K562 (cell line): ENCODE results near the gene OSCP1. TPM values are rescaled to one million over a fixed set of nuclear protein-coding genes. Genes with fewer than 3 reads are reported as not detected.
A peak's percentile ranks its signal among the peaks of the same experiment; 100 is the strongest.

Experiments used
- ATAC-seq: fragments of 200-7000 bp; cut with Tn5 transposase; 3 replicates; pipeline ENCODE4 v1.9.1; 2020; ENCODE audit warnings: moderate library complexity
- BruUV-seq: library from RNA; stranded (reverse); fragments of 400-500 nt; replicated peaks from 2 replicates; lab custom pipeline; 2021; lab: Mats Ljungman, UMichigan
- CTCF ChIA-PET: fragments of 300-600 bp; formaldehyde crosslinking; extraction: SDS; loops from one replicate; lab custom pipeline; 2021; ENCODE audit warnings: low intra/inter-chr PET ratio; lab: Yijun Ruan, JAX
- POLR2A ChIA-PET: fragments of 300-600, 350-650 bp; sonication (Branson Sonifier 250); formaldehyde crosslinking; extraction: SDS; loops from one replicate; lab custom pipeline; 2021; ENCODE audit warnings: antibody characterized with exemption, inconsistent platforms; lab: Yijun Ruan, JAX
- DNase-seq, 4 experiments: peaks; one replicate each; pipeline versions ENCODE4 v3.0.0 to v3.0.0-alpha.2; 2011 to 2018; ENCODE audit warnings: low spot score in 3 of 4, mixed read lengths in 3 of 4; ENCODE audit errors: extremely low read depth in 1 of 4
- FAIRE-seq: peaks from 2 replicates; lab custom pipeline; 2011; peaks lifted over from hg19 to GRCh38; lab: Jason Lieb, UNC
- H2AFZ ChIP-seq: 2 replicates; pipeline ENCODE4 v1.6.0; 2011; ENCODE audit warnings: low read depth, low read length, control low read depth, inconsistent platforms
- H3K27ac ChIP-seq: fragments of 200-600 bp; 3 replicates; pipeline ENCODE4 v1.8.0; 2011; ENCODE audit warnings: low read depth, mild to moderate bottlenecking, control low read depth, inconsistent platforms, low read length, moderate library complexity, mixed read lengths; ENCODE audit errors: extremely low read depth
- H3K27me3 ChIP-seq, 2 experiments: fragments of 300-600 bp in 1 of 2; 2 replicates in 1 of 2; 3 replicates in 1 of 2; pipeline versions ENCODE4 v1.6.0 to v1.8.0; 2011; ENCODE audit warnings: inconsistent platforms in 2 of 2, low read length in 2 of 2, mild to moderate bottlenecking in 1 of 2, mixed read lengths in 1 of 2, moderate library complexity in 1 of 2; ENCODE audit not compliant: control insufficient read depth in 2 of 2, insufficient read depth in 2 of 2
- H3K36me3 ChIP-seq: fragments of 300-600 bp; 3 replicates; pipeline ENCODE4 v1.8.0; 2011; ENCODE audit warnings: mild to moderate bottlenecking, low read length, inconsistent platforms; ENCODE audit not compliant: control insufficient read depth, insufficient read depth
- H3K4me1 ChIP-seq, 2 experiments: fragments of 200-600 bp in 1 of 2; replicated peaks in 1 of 2; 2 replicates in 1 of 2; 3 replicates in 1 of 2; pipeline versions ENCODE4 v1.5.1 to v1.8.0; 2011; ENCODE audit warnings: inconsistent platforms in 2 of 2, low read length in 2 of 2, mild to moderate bottlenecking in 1 of 2, mixed read lengths in 1 of 2, moderate library complexity in 1 of 2; ENCODE audit not compliant: control insufficient read depth in 2 of 2, insufficient read depth in 2 of 2
- H3K4me2 ChIP-seq: 2 replicates; pipeline ENCODE4 v1.6.1; 2011; ENCODE audit warnings: low read length, control low read depth, inconsistent platforms, mixed read lengths; ENCODE audit not compliant: insufficient read depth
- H3K4me3 ChIP-seq: fragments of 200-600 bp; sonication (generic), shearing (Covaris generic); 2 replicates; pipeline ENCODE4 v1.5.1; 2016; ENCODE audit warnings: control low read depth, inconsistent platforms
- H3K79me2 ChIP-seq: fragments of 200-600 bp; 3 replicates; pipeline ENCODE4 v1.8.0; 2011; ENCODE audit warnings: low read length, inconsistent platforms; ENCODE audit not compliant: control insufficient read depth, insufficient read depth
- H3K9ac ChIP-seq, 2 experiments: 2 replicates each; pipeline versions ENCODE4 v1.6.0 to v1.6.1; 2011; ENCODE audit warnings: low read depth in 2 of 2, low read length in 2 of 2, control low read depth in 1 of 2, inconsistent platforms in 1 of 2, mild to moderate bottlenecking in 1 of 2, mixed read lengths in 1 of 2; ENCODE audit not compliant: insufficient read depth in 1 of 2
- H3K9me1 ChIP-seq: one replicate; pipeline ENCODE4 v1.6.0; 2011; ENCODE audit warnings: inconsistent platforms, mild to moderate bottlenecking, low read length, moderate library complexity; ENCODE audit not compliant: control insufficient read depth, insufficient read depth
- H3K9me3 ChIP-seq: replicated peaks from 2 replicates; pipeline ENCODE4 v1.5.1; 2011; ENCODE audit warnings: low read depth, low read length, inconsistent platforms; ENCODE audit not compliant: control insufficient read depth, insufficient read depth
- H4K20me1 ChIP-seq: replicated peaks from 2 replicates; pipeline ENCODE4 v1.6.1; 2011; ENCODE audit warnings: low read length, inconsistent platforms, mixed read lengths; ENCODE audit not compliant: control insufficient read depth, insufficient read depth
- ARID1B ChIP-seq: fragments of 450-650 bp; IDR thresholded peaks from 2 replicates; pipeline ENCODE4 v1.6.1; 2016; ENCODE audit warnings: antibody characterized with exemption, mild to moderate bottlenecking, inconsistent platforms
- CGGBP1 ChIP-seq: fragments of 250-450 bp; sonication (Bioruptor Pico); IDR thresholded peaks from 2 replicates; pipeline ENCODE4 v1.9.0; 2021; ENCODE audit warnings: mild to moderate bottlenecking
- FOXA3 ChIP-seq, 2 experiments: fragments of 450-650 bp in 1 of 2; sonication (generic) in 1 of 2; formaldehyde crosslinking; IDR thresholded peaks in 1 of 2; conservative IDR thresholded peaks in 1 of 2; 2 replicates each; pipeline versions ENCODE4 v1.4.0 to v1.8.0; 2020 to 2022; ENCODE audit warnings: mild to moderate bottlenecking in 2 of 2, missing genetic modification reagents in 1 of 2
- L3MBTL2 ChIP-seq: fragments of 450-650 bp; IDR thresholded peaks from 2 replicates; pipeline ENCODE4 v1.6.1; 2016; ENCODE audit warnings: mild to moderate bottlenecking, moderate library complexity
- MAFK ChIP-seq: IDR thresholded peaks from 2 replicates; pipeline ENCODE4 v1.6.1; 2011; ENCODE audit warnings: low read length, improper control_type of control experiment
- MCM3 ChIP-seq: fragments of 450-650 bp; IDR thresholded peaks from 2 replicates; pipeline ENCODE4 v1.6.1; 2016
- NR2C2 ChIP-seq, 2 experiments: fragments of 200-800 bp in 1 of 2; sonication (Bioruptor generic) in 1 of 2; sonication (generic) in 1 of 2; formaldehyde crosslinking in 1 of 2; IDR thresholded peaks; 2 replicates each; pipeline versions ENCODE4 v1.6.1 to v1.8.0; 2016 to 2022; ENCODE audit warnings: mild to moderate bottlenecking in 1 of 2, missing compliant biosample characterization in 1 of 2, missing genetic modification characterization in 1 of 2, missing genetic modification reagents in 1 of 2
- RBM39 ChIP-seq: fragments of 200-400 bp; formaldehyde crosslinking; optimal IDR thresholded peaks from 2 replicates; pipeline ENCODE3; 2018; ENCODE audit warnings: low read depth, low read length
- SAP30 ChIP-seq: fragments of 200-600 bp; sonication (generic); IDR thresholded peaks from 2 replicates; pipeline ENCODE4 v1.6.1; 2012; ENCODE audit warnings: borderline replicate concordance, low read depth, mild to moderate bottlenecking, moderate library complexity, low read length, control low read depth, inconsistent platforms; ENCODE audit not compliant: insufficient read depth, poor library complexity, severe bottlenecking
- SRSF1 ChIP-seq: fragments of 200-400 bp; formaldehyde crosslinking; IDR thresholded peaks from 2 replicates; pipeline ENCODE4 v1.6.1; 2017; ENCODE audit warnings: mild to moderate bottlenecking, low read depth, low read length, moderate library complexity
- ZNF121 ChIP-seq: sonication (generic); formaldehyde crosslinking; conservative IDR thresholded peaks from 2 replicates; pipeline ENCODE4 v1.8.0; 2022; ENCODE audit warnings: missing genetic modification reagents
- ZNF140 ChIP-seq: fragments of 250-450 bp; sonication (Bioruptor Pico); IDR thresholded peaks from 2 replicates; pipeline ENCODE4 v1.8.0; 2021; ENCODE audit warnings: moderate library complexity, mild to moderate bottlenecking, inconsistent platforms
- ZNF217 ChIP-seq: sonication (generic); formaldehyde crosslinking; IDR thresholded peaks from 2 replicates; pipeline ENCODE4 v1.8.0; 2022; ENCODE audit warnings: mild to moderate bottlenecking, missing genetic modification reagents
- ZNF23 ChIP-seq: fragments of 250-450 bp; sonication (Bioruptor Pico); IDR thresholded peaks from 2 replicates; pipeline ENCODE4 v1.4.0; 2020; ENCODE audit warnings: mild to moderate bottlenecking
- ZNF584 ChIP-seq: fragments of 200-800 bp; sonication (Bioruptor generic); IDR thresholded peaks from 2 replicates; pipeline ENCODE4 v1.6.1; 2016; ENCODE audit warnings: low read depth, mild to moderate bottlenecking, missing genetic modification characterization, missing compliant biosample characterization
- WGBS: fragments of 100-300 bp; shearing (Covaris generic); methylation state at CpG from one replicate; pipeline ENCODE4 v1.1.6; 2016; ENCODE audit warnings: low coverage, mixed read lengths; ENCODE audit not compliant: insufficient coverage; ENCODE audit errors: missing lambda C conversion rate; 5-methylcytosine and 5-hydroxymethylcytosine counted together
- in situ Hi-C: fragments of 300-500 bp; cut with MboI; formaldehyde crosslinking; loops from 4 replicates; pipeline ENCODE4 v1.15.0; 2018; ENCODE audit warnings: inconsistent platforms, mixed read lengths
- intact Hi-C: fragments of 100-400 bp; cut with micrococcal nuclease; formaldehyde crosslinking; loops from 2 replicates; pipeline ENCODE4 v1.14.2; 2022
- polyA plus RNA-seq, 8 experiments: library from polyadenylated mRNA; depleted of rRNA in 4 of 8; stranded (reverse) in 5 of 8; unstranded in 3 of 8; fragments of >200 nt; fragmentation: Nextera tagmentation in 2 of 8; fragmentation: Illumina TruSeq in 1 of 8; extraction: Ambion mirVana in 2 of 8; extraction: Trizol in 1 of 8; gene quantifications; 2 replicates each; pipeline versions ENCODE4 v1.2.1 to v1.2.3, GENCODE V29; 2011 to 2014; ENCODE audit warnings: inconsistent platforms in 1 of 8, missing spikeins in 1 of 8
- total RNA-seq, 7 experiments: library from RNA; depleted of rRNA in 6 of 7; stranded (reverse); fragments of >200 nt in 6 of 7; fragmentation: Illumina TruSeq in 2 of 7; extraction: Trizol in 2 of 7; gene quantifications; 2 replicates each; pipeline versions ENCODE4 v1.2.1 to v1.2.3, GENCODE V29; 2011 to 2021; ENCODE audit warnings: low replicate concordance in 1 of 7
- TF ChIP-seq, protein P1 (sequence below): sonication (generic); formaldehyde crosslinking; IDR thresholded peaks from 2 replicates; pipeline ENCODE4 v1.8.0; 2023; ENCODE audit warnings: mild to moderate bottlenecking, missing genetic modification reagents

OSCP1 gene
- total and polyA plus RNA-seq, 9 of the 15 experiments (the other 6 are each of a cell fraction or from before 2014, with no cell fraction given): 0.15 to 0.40 (median 0.33) TPM; not detected in 5

- BruUV-seq: no TSS peak
- no peaks in the 10 kb centered on the region for H3K27me3 ChIP-seq
- ATAC-seq (no peak), FAIRE-seq (no peak), DNase-seq (no peak)
- H4K20me1 ChIP-seq: peaks cover 24% of the 10 kb centered on the region; the same call in 1 of the 2 replicates
- no peak overlapping the region for H3K4me3 ChIP-seq
- POLR2A ChIA-PET: interaction anchor here (0.6 to 9.7 kb wide), 5 partner anchors 8 to 232 kb away, joined by 3 to 315 read pairs (median 5); partner anchors contain the start of genes LSM10 and TRAPPC3
- peaks cover 4% of the 10 kb centered on the region for H3K9me1 ChIP-seq
- H3K4me2 ChIP-seq: no peak overlapping the region
- H3K4me1 ChIP-seq: peaks cover 17 to 18% of the 10 kb centered on the region in 2 experiments; a peak in 4 of 5 replicates
- 90% methylated on average over 5 of the region's 5 CpGs for WGBS
- in situ Hi-C loops: no loop called here
- no peak overlapping the region for H3K27ac ChIP-seq
- no peaks in the 10 kb centered on the region for H3K9me3 ChIP-seq
- peaks cover 36% of the 10 kb centered on the region for H3K36me3 ChIP-seq
- no peak overlapping the region for H2AFZ ChIP-seq
- TF ChIP-seq MAFK: no peak
- no peak for TF ChIP-seq SAP30
- no peak for TF ChIP-seq FOXA3 (CRISPR knock-in tag; conservative IDR thresholded peaks at IDR 0.05 in 1 of 2, IDR thresholded peaks at IDR 0.05 in 1 of 2)
- TF ChIP-seq ARID1B: no peak
- TF ChIP-seq, protein P1, sequence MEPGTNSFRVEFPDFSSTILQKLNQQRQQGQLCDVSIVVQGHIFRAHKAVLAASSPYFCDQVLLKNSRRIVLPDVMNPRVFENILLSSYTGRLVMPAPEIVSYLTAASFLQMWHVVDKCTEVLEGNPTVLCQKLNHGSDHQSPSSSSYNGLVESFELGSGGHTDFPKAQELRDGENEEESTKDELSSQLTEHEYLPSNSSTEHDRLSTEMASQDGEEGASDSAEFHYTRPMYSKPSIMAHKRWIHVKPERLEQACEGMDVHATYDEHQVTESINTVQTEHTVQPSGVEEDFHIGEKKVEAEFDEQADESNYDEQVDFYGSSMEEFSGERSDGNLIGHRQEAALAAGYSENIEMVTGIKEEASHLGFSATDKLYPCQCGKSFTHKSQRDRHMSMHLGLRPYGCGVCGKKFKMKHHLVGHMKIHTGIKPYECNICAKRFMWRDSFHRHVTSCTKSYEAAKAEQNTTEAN: 0 out of 2 replicates have a peak, but pooled peaks have one; percentile 12
- no peak for TF ChIP-seq CGGBP1
- no peak for TF ChIP-seq ZNF23 (CRISPR knock-in tag)
- TF ChIP-seq L3MBTL2: no peak
- TF ChIP-seq ZNF584 (CRISPR knock-in tag): no peak
- TF ChIP-seq ZNF121 (CRISPR knock-in tag): peak; percentile 92
- no peak for TF ChIP-seq NR2C2 (CRISPR knock-in tag; IDR thresholded peaks at IDR 0.05)
- TF ChIP-seq NR2C2 (tag; IDR thresholded peaks at IDR 0.05): no peak
- no peak for TF ChIP-seq ZNF217 (CRISPR knock-in tag)
- no peak for TF ChIP-seq ZNF140 (CRISPR knock-in tag)
- no peak for TF ChIP-seq RBM39
- TF ChIP-seq MCM3: no peak
- no peak for TF ChIP-seq SRSF1
- TF ChIP-seq, all 486 proteins: peak for 2
- intact Hi-C loops: no loop called here
- CTCF ChIA-PET: no interaction called here
- peak overlapping the region in 1 of 2 experiments; percentile 32; a peak in 1 of 4 replicates for H3K9ac ChIP-seq
- H3K79me2 ChIP-seq: peaks cover 87% of the 10 kb centered on the region
Measured at GRCh38 chr1:36381405-36381804, 68.8 kb downstream of the OSCP1 start.
